ENCODE measurements around the gene DGKZ.
"Not testable (repeated sequence)": the region's sequence is repeated elsewhere in the genome, so short reads cannot be mapped to it uniquely, and the experiment has no call there.

DGKZ gene

DNA sequence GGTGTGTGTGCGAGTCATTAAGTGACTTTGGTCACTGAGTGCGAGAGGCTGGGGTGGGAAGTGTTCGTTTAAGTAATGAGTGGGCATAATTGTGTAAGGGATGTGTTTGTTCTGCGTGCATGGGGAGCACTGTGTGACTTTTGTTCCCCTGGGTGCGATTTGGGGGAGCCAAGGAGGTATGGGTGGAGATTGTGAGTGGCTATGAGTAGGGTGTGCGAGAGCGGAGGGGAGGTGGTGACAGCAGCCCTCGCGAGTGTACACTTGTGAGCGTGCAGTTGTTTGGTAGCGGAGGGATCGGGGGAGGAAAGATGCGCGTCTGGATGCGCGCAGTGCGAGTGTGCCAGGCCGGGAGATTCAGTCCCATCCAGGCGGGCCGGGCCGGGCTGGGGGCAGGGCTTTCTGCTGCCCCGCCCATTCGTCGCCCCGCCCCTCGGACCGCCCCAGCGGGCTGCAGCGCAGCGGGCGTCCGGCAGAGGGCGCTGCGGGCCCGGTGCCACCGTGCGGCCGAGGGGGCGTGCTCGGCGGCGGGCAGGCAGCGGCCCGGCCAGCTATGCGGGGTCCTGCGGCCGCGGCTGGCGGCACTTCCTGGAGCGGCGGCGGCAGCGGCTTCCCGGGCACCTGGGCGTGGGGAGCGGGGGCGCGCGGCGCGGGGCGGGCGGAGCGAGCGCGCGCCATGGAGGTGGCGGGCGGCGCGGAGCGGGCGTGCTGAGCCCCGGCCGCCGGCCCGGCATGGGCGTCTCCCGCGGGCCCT lies at the start of gene DGKZ:
Gene DGKZ (plus strand): TSS at position 578 of the 751 bp plus-strand sequence. CDS start 197 bp downstream, outside the sequence.
- DNase-seq, result peak; percentile 89

DNA sequence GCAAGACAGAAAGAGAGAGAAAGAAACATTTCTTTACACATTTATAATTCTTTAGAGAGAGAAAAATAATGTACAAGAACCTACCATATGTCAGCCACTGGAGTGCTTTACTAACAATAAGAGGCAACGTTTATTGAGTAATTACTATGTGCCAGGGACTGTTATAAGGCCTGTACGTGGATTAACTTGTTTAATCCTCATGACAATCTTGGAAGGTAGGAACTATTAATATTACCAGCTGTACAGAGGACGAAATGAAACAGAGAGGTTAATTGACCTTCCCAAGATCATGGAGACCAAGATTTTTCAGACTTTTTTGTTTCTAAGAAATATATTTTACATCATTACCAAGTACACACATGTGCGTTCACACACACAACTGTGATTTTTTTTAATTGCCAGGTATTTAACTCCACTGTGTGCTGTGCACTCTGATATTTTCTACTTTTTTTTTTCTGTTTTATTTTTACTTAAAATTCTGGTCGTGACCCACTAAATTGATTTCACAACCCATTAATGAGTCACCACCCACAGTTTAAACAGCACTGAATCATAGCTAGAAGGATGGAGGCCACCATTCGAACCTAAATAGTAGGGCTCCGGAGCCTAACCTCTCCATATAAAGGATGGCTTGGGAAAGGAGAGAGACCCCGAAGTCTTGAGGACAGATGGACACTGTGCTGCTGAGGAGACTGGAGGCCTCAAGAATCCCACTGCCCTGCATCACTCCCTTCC lies 48.4 kb upstream of the DGKZ start:
- DNase-seq, result no peak

- DNase-seq, result no peak
Measured at GRCh38 chr11:46299451-46299961, 47.8 kb upstream of the DGKZ start.

- DNase-seq, result no peak
Measured at GRCh38 chr11:46300270-46300669, 47.0 kb upstream of the DGKZ start.

DNA sequence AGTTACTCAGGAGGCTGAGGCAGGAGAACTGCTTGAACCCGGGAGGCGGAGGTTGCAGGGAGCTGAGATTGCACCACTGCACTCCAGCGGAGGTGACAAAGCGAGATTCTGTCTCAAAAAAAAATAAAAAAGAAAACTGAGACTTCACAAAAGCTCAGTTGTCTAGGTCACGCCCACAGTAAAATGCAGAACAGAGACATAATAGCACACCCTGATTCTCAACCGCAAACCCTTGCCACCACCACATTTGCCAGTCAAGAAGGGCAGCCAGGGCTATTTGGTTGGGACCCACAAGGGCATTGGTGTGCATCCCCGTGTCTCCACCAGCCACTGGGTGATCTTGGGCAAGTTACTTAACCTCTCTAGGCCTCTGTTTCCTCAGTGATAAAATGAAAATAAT lies 44.4 kb upstream of the DGKZ start:
- DNase-seq, result no peak

- not testable (repeated sequence) for DNase-seq
Measured at GRCh38 chr11:46304036-46304435, 43.2 kb upstream of the DGKZ start.

GRCh38 chr11:46304605-46305179 lies 42.6 kb upstream of the DGKZ start:
- no peak for DNase-seq

DNA sequence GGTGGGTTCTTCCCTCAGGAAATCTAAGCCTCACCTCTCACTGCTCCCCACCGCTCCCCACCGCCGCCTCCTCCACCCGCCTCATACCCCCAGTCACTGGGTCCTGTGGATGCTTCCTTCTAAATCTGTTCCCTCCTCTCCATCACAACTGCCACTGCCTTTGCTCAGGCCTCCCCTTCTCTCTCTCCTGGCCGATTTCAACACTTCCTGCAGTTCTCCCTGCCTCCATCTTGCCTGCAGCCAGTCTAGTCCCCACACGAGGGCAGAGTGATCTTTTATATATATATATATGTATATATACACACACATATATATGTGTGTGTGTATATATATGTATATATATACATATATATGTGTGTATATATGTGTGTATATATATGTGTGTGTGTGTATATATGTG lies 42.0 kb upstream of the DGKZ start:
- no peak for DNase-seq

GRCh38 chr11:46306296-46306853 lies 40.9 kb upstream of the DGKZ start:
- no peak for DNase-seq

DNA sequence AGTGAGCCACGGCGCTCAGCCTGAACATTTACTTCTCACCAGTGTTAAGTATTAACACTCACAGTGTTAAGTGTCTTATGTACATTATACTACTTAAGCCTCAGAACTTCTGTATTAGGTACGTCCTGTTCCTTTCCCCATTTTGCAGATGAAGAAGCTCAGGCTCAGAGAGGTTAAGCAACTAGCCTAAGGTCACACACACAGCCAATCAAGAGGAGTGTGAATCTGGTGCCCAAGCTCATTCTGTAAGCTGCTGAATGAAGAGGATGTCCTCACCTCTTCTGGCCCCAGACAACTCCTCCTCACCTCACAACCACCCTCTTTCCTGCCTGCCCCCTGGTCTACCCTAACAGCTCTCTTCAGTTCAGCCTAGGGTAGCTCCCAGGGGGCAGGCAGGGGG lies 39.9 kb upstream of the DGKZ start:
- no peak for DNase-seq

DNA sequence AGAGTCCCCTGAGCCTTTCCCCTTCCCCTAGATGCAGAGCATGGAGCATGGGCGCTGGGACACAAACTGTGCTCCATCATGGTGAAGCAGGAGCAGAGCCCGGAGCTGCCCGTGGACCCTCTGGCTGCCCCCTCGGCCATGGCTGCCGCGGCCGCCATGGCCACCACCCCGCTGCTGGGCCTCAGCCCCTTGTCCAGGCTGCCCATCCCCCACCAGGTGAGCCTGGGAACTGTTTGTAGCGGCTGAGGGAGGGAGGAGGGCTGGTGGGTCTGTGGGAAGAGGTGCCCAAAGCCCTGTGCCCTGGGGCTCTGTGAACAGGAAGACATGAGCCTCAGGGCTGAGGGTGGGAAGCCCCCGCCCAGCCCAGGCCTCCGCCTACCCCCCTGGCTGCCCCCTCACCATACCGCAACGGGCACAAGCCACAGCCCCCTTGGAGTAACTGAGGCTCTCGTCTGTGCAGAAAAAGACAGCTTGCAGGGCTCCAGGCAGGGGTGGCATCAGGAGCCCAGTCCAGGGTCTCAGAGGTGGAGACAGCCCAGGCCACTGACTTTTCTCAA lies 39.4 kb upstream of the DGKZ start:
- DNase-seq, result no peak

- DNase-seq, result peak; percentile 7
Measured at GRCh38 chr11:46308631-46309419, 38.4 kb upstream of the DGKZ start.

DNA sequence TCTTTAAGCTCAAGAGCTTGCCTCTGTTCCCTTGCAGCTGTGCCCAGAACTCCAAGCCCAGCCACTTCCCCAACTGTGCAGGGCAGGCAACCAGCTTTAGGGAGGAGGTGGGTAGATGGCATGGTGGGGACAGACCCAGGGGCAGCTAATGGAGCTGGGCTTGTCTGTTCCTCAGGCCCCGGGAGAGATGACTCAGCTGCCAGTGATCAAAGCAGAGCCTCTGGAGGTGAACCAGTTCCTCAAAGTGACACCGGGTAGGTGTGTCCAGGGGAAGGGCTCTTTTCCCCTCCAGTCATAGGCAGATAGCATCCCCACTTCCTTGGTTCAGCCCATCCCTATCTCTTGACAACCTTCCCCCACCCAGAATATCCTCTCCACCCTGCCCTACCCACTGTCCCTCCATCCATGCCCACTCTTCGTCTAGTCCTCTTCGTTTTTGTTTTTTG lies 37.4 kb upstream of the DGKZ start:
- no peak for DNase-seq

DNA sequence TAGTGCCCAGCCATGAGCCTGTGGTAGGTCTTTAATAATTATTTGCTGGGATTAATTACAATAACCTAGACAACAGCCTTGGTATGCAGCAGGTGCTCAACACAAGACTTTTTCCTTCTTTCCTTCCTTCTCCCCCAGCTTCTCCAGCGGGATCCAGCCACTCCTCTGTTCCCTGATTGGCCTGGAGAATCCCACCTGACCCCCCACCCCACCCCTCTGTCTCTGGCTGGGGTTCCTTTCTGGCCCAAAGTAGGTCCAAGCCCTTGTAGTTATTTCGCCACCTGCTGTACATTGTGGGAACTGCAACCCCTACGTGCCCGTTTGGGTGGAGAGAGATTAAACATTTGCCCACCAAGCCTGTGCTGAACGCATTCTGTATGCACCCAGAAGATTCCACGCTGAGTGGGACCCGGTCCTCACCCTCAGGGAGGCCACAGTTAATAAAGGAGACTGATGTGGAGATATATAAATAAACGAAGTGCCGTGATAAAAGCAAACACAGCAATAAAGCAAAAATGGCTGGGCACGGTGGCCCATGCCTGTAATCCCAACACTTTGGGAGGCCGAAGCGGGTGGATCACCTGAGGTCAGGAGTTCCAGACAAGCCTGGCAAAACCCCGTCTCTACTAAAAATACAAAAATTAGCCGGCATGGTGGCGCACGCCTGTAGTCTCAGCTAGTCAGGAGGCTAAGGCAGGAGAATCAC lies 32.1 kb upstream of the DGKZ start:
- peak; percentile 32 for DNase-seq

DNA sequence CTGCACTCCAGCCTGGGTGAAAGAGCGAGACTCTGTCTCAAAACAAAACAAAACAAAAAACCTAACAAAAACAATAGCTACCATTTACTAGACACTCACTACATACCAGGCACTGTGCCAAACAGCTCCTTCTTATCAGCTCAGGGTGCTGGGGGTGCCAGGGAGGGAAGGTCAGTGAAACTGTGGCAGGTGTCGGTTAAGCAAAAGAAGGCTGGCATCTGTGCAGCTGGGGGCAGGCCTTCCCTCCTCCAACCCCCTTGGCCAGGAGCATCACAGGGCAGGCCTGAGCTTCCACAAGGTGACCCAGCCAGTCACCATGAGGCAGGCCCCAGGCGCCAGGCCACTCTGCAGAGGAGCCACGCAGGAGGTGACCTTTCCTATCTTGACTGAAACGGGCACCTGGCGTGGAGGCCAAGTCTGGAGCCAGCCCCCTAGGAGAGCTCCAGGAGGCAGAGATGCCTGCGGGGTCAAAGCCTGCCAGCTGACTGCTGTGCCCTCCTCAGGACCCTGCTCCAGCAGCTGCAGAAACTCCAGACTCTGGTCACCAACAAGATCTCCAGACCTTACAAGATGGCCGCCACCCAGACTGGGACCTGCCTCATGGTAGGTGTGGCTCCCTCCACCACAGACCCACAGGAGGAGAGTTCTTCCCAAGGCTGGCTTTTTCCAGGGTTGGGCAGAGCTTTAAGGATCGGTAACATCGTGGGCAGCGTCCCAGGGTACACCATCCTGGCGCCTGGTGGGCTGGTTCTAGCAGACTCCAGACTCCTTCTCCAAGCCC lies 31.3 kb upstream of the DGKZ start:
- peak; percentile 7 for DNase-seq

DNA sequence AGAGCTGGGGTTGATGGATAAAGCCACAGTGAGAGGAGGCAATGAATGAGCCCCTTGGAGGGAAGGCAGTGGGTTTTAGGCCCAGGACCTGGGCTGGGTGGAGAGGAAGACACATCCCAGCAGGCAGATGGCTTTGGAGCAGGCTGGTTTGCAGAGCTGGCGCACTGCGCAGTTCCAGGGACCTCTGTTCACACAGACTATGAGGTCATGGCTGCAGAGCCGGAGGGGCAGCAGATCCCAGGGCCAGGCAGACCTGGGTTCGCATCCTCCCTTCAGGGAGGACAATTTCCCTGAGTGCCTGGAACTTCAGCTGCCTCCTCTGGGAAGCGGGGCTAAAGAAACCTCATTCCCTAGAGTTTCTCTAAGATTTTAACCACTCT lies 28.2 kb upstream of the DGKZ start:
- DNase-seq, result no peak

DNA sequence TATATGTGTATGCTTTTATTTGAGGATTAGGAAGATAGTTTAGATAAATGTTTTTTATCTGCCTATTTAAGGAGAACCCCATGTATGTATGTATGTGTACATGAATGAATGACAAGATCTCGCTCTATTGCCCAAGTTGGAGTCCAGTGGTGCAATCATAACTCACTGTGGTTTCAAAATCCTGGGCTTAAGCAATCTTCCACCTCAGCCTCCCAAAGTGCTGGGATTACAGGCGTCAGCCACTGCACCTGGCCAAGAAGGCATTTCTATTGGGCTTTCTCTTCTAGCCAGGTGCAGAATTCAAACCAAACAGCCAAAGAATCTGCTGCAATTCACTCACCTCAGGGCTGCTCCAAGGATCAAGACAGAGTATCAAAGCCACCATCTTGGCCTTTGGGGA lies 25.5 kb upstream of the DGKZ start:
- no peak for DNase-seq

GRCh38 chr11:46322759-46323158 lies 24.5 kb upstream of the DGKZ start:
- DNase-seq, result no peak

DNA sequence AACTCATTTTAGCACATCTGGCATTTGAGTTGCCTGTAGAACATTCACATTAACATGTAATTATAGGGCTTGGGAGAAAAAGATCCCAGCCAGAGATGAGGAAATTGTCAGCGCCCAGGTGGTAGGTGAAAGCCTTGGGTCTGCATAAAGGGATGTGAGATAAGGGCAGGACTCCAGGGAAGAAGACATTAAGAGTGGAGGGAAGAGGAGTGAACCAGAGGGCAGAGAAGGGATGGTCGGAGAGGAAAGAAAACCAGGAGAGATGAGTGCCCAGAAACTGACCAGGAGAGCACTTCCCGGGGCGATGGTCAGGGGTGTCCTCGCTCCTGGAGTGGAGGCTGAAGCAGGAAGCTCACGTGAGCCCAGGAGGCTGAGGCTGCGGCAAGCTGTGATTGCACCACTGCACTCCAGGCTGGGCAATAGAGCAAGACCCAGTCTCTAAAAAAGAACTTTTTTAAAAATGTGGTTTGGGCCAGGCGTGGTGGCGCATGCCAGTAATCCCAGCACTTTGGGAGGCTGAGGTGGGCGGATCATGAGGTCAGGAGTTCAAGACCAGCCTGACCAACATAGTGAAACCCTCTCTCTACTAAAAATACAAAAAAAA lies 20.3 kb upstream of the DGKZ start:
- DNase-seq, result no peak

DNA sequence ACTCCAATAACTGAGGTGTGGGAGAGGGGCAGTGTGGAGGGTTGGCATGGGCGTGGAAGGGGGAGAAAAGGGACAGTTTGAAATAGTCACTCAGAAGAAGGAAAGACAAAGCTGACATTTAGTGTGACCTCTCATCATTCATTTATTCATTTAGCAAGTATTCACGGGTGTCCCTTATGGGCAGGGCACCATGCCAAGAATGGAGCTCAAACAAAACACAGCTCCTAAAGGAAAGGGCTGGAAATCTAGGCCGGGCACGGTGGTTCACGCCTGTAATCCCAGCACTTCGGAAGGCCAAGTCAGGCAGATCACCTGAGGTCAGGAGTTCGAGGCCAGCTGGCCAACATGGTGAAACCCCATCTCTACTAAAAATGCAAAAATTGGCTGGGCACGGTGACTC lies 19.4 kb upstream of the DGKZ start:
- no peak for DNase-seq

Data from NCI-H2171 (cell line).